Pancreas (tissue), 10 donors: ENCODE results near the gene C9orf85. TPM values are rescaled to one million over a fixed set of nuclear protein-coding genes. Genes with fewer than 3 reads are reported as not detected.
"Not testable (repeated sequence)": the region's sequence is repeated elsewhere in the genome, so short reads cannot be mapped to it uniquely, and the experiment has no call there.

Experiments
- ATAC-seq, 4 donors: fragments of 200-7000 bp; cut with Tn5 transposase; one replicate each; pipeline versions ENCODE4 v1.8.0 to v1.9.1; 2020; ENCODE audit warnings: mild to moderate bottlenecking in 4 of 4, moderate library complexity in 4 of 4
- DNase-seq, 6 donors: peaks; one replicate each; pipeline ENCODE4 v3.0.0-alpha.2; 2020
- FAIRE-seq: peaks from 2 replicates; lab custom pipeline; 2012; peaks lifted over from hg19 to GRCh38; lab: Jason Lieb, UNC
- H3K27ac ChIP-seq, 4 donors: fragments of 200-600 bp; sonication (generic); 1 replicate in 3 of 4; 2 replicates in 1 of 4; pipeline versions ENCODE4 v1.5.0 to v1.8.0; 2020
- H3K27me3 ChIP-seq, 4 donors: fragments of 200-600 bp; one replicate each; pipeline ENCODE4 v1.8.0; 2021
- H3K36me3 ChIP-seq, 3 donors: fragments of 200-600 bp; sonication (generic) in 1 of 3; one replicate each; pipeline versions ENCODE4 v1.5.0 to v1.8.0; 2020 to 2021
- H3K4me1 ChIP-seq, 3 donors: fragments of 200-600 bp; one replicate each; pipeline ENCODE4 v1.8.0; 2021
- H3K4me3 ChIP-seq, 4 donors: fragments of 200-600 bp; sonication (generic) in 2 of 4; one replicate each; pipeline versions ENCODE4 v1.5.0 to v1.8.0; 2020 to 2021
- H3K9me3 ChIP-seq, 4 donors: fragments of 200-600 bp; one replicate each; pipeline ENCODE4 v1.8.0; 2021
- CTCF ChIP-seq, 4 donors: fragments of 200-600 bp; sonication (generic) in 3 of 4; IDR thresholded peaks; one replicate each; pipeline versions ENCODE4 v1.5.0 to v1.8.0; 2021; ENCODE audit warnings: antibody characterized with exemption in 4 of 4
- WGBS, 2 donors: extraction: QIAGEN DNeasy Blood & Tissue Kit; methylation state at CpG; one replicate each; pipeline ENCODE4 v1.1.7; 2013; 5-methylcytosine and 5-hydroxymethylcytosine counted together
- intact Hi-C, 3 donors: fragments of 100-400 bp; cut with DNase I; formaldehyde crosslinking; loops; one replicate each; pipeline versions ENCODE4 v1.11.1 to v1.14.2; 2022
- polyA plus RNA-seq, 2 donors: library from polyadenylated mRNA; stranded (reverse); fragments of 200-250 nt; gene quantifications; one replicate each; pipeline ENCODE4 v1.2.3, GENCODE V29; 2013
- total RNA-seq, 6 donors: library from RNA; stranded (reverse); fragmentation: NEBNext Ultra II Directional in 4 of 6; extraction: Animal tissue kit (Norgen Biotek cat#: 25700) in 4 of 6; gene quantifications; one replicate each; pipeline versions ENCODE4 v1.2.1 to v1.2.4, GENCODE V29; 2021 to 2023
- donor health status: healthy with polysubstance abuse.
- donor health status: DM: no; HTN: no; CAD: no; lungs with moderate emphysema.
- donor health status: DM: no; HTN: no; CAD: no.
- donor health status: control.
- donor health status: control.
- donor health status: Bipolar disorder and iron deficiency.
- donor health status: DM: yes; HTN: yes; CAD: no.
- donor health status: DM: no; HTN: no; CAD: no.
- donor health status: DM: no; HTN: no; CAD: no.
- donor health status: DM: yes; HTN: yes; CAD: no.

The C9orf85 gene
- total and polyA plus RNA-seq, 8 donors = 3.9 to 10.0 (median 5.6) TPM

- no peak for FAIRE-seq
- H3K27me3 ChIP-seq = no peaks in the 10 kb centered on the region
- H3K9me3 ChIP-seq = no peaks in the 10 kb centered on the region
- no peak for DNase-seq
- intact Hi-C loops = no loop called here
- no peak for TF ChIP-seq CTCF (IDR thresholded peaks at IDR 0.05)
- no peaks in the 10 kb centered on the region for H3K36me3 ChIP-seq
- no peak overlapping the region for H3K27ac ChIP-seq
- no peak overlapping the region for H3K4me3 ChIP-seq
- H3K4me1 ChIP-seq = no peaks in the 10 kb centered on the region
- no peak for ATAC-seq
- 74 to 75% methylated on average over 11 of the region's 11 CpGs for WGBS, 2 donors
Observed at GRCh38 chr9:71987471-71988371, 76.3 kb downstream of the C9orf85 start.

- DNase-seq (no peak), ATAC-seq (no peak), FAIRE-seq (no peak)
- Histone ChIP-seq H3K36me3 (no peaks in the 10 kb centered on the region), H3K4me3 (no peak overlapping the region), H3K27ac (no peak overlapping the region), H3K4me1 (no peaks in the 10 kb centered on the region), H3K27me3 (no peaks in the 10 kb centered on the region), H3K9me3 (no peaks in the 10 kb centered on the region)
- 85 to 88% methylated on average over 1 of the region's 1 CpG for WGBS, 2 donors
- no peak for TF ChIP-seq CTCF (IDR thresholded peaks at IDR 0.05)
- intact Hi-C loops = no loop called here
Observed at GRCh38 chr9:71990466-71990865, 79.0 kb downstream of the C9orf85 start.

- H3K27ac ChIP-seq = no peak overlapping the region
- intact Hi-C loops = no loop called here
Observed at GRCh38 chr9:72005451-72005850, 94.0 kb downstream of the C9orf85 start.

GRCh38 chr9:72006501-72006900, 95.1 kb downstream of the C9orf85 start:
- WGBS, 2 donors = 55 to 81% methylated on average over 5 of the region's 5 CpGs
- no peak for DNase-seq
- no peaks in the 10 kb centered on the region for H3K27me3 ChIP-seq
- no peaks in the 10 kb centered on the region for H3K9me3 ChIP-seq
- no peak for ATAC-seq
- no peaks in the 10 kb centered on the region for H3K36me3 ChIP-seq
- intact Hi-C loops = no loop called here
- no peak overlapping the region for H3K27ac ChIP-seq
- H3K4me3 ChIP-seq = no peak overlapping the region
- FAIRE-seq = no peak
- H3K4me1 ChIP-seq = no peaks in the 10 kb centered on the region
- no peak for TF ChIP-seq CTCF (IDR thresholded peaks at IDR 0.05)

More at GRCh38 chr9:72005451-72005850, 94.0 kb downstream of the C9orf85 start:
- H3K27me3 ChIP-seq = no peaks in the 10 kb centered on the region
- ATAC-seq (no peak), FAIRE-seq (no peak), DNase-seq (no peak)
- no peaks in the 10 kb centered on the region for H3K9me3 ChIP-seq
- no peaks in the 10 kb centered on the region for H3K4me1 ChIP-seq
- no peaks in the 10 kb centered on the region for H3K36me3 ChIP-seq
- TF ChIP-seq CTCF (IDR thresholded peaks at IDR 0.05) = no peak
- no peak overlapping the region for H3K4me3 ChIP-seq

GRCh38 chr9:72007726-72008125, 96.3 kb downstream of the C9orf85 start:
- H3K9me3 ChIP-seq, H3K27me3 ChIP-seq, H3K4me1 ChIP-seq, H3K27ac ChIP-seq, DNase-seq, H3K4me3 ChIP-seq, intact Hi-C loops, FAIRE-seq, H3K36me3 ChIP-seq: not testable (repeated sequence)
- peak in 1 of 4 donors; percentile 50 for ATAC-seq
- WGBS, 2 donors = 80 to 90% methylated on average over 15 to 20 of the region's 20 CpGs
